Stimulated activated CD4-positive, alpha-beta T cell treated with anti-CD3 and anti-CD28 coated beads, Interleukin-4, amount 100 ng/mL, for 24 hours (primary cell): ENCODE measurements around the gene PAX5.
A peak's percentile ranks its signal among the peaks of the same experiment; 100 is the strongest.

Source experiments
- DNase-seq: peaks from one replicate; pipeline ENCODE4 v3.0.0-alpha.2; 2020

The PAX5 gene

GRCh38 chr9:37036776-37037502 lies 2.9 kb upstream of the PAX5 start:
- DNase-seq = peak; percentile 44

DNA sequence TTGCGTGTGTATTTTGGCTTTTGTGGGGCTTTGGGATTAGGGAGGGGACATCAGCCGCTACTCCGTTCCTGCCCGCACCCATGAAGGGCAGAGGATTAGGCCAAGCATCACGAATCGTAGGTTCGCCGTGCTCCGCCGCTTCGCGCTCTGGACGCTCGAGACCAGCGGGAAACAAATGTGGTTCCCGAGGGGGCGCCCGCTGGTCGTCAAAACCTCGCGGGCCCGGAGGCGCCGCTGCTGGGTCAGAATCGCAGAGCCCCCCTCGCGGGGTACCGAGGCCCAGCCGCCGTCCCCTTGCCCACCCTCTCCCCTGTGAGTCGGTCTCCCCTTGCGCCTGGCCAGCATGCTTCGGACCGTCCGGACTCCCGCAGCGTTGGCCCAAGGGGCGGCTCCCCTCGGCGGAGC lies 2.3 kb upstream of the PAX5 start:
- no peak for DNase-seq

DNA sequence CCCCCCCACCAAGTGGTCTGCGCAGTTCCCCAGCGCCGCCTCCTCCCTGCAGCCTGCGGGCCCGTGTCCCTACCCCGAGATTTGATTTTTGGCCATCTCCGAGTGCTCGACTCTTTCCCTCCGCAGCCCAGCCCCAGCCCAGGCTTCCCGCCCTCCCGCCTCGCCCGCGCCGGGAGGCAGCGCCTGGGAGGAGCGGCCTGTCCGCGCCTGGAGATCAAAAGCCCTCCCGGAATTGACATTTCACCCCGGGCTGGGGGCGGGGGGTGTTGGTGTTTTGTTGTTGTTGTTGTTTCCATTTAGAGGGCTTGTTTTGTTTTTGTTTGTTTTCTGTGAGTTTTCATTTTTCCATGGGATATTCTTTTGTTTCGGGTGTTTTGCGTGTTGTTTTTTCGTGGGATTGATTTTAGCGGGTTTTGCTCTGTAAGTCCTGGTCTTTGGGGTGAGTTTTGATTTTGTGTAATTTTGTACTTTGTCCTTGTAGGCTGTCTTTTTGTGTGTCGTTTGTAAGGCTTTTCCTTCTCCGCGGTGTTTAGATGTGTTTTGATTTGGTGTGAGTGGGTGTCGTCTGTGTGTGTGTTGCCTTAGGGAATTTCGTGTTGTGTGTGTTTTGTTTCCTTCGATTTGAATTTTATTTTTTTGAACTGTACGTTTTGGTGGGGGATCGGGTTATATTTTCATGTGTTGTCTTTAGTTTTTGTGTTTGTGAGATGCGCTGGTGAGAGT lies 1.7 kb upstream of the PAX5 start:
- no peak for DNase-seq

DNA sequence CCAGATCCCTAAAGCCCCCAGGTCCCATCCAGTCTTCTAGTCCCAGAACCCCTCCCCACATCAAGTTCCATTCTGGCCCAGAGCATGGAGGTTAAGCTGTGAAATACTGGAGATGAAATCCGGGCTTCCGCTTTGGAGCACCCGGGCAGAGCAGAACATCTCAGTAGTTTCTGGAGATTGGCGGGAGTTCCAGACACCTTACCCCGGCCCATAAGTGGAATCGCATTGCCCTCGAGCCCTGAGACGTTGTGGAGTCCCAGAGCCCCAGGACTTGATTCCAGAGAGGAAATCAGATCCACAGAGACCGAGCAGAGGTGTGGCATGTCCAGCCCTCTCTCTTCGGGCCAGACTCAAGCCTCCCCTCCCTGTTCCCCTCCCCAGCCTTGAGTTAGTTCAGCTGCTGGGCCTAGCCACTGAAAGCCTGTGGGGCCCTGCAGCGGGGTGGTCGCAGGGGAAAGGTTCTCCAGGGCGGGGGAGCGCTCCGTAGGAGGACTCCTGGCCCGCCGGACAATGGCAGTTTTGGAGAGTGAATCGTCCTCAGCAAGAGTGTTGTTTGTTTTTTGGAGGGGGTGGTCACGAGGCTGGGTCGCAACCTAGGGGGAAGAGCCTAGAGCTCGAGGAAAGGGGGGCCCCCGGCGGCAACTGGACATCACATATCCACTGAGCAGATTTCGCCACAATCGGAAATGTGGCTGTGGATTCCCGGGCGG lies 1.0 kb upstream of the PAX5 start:
- no peak for DNase-seq

- DNase-seq = no peak
Measured at GRCh38 chr9:37034305-37034937, 353 bp upstream of the PAX5 start.

- no peak for DNase-seq
Measured at GRCh38 chr9:37033141-37033540, 927 bp downstream of the PAX5 start.

DNA sequence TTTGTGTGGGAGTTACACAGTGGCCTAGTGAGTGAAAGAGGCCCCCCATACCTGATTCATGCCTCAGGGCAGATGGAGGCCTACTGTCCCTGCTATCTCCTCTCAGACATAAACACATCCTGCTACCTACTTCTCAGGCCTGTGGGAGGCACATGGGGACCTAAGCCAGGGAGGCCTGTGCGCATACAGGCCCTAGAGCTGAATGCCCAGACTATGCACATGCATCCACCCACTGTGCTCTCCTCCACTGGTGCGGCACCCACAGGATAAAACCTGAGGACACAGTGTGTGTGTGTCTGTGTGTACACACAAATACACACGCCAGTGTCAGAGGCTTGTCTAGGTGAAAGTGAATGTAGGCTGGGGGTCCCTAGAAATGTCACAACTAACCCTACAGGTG lies 1.4 kb downstream of the PAX5 start:
- DNase-seq = no peak

DNA sequence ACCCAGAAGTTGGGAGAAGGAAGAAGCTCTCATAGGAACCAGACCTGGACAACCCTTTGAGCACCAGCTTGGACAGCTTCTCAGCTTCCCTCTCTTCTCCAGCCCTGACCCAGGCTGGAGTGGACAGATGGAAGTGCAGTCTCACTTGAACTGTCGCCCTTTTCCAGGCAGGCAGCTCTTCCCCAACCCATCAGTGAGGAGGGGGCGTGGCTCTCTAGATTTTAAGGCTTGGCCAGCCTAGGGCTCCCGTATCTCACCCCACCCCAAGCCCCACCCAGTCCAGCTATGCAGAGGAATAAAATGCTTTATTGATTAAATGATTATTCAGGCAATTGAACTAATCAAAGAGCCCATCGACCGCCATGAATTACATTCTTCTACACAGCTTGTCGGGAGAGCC lies 2.2 kb downstream of the PAX5 start:
- DNase-seq = no peak

- DNase-seq = no peak
Measured at GRCh38 chr9:37031081-37031480, 3.0 kb downstream of the PAX5 start.

GRCh38 chr9:37030611-37030939 lies 3.5 kb downstream of the PAX5 start:
- no peak for DNase-seq

GRCh38 chr9:37029776-37030610 lies 4.1 kb downstream of the PAX5 start:
- no peak for DNase-seq

- DNase-seq = no peak
Measured at GRCh38 chr9:37029304-37029775, 4.7 kb downstream of the PAX5 start.

DNA sequence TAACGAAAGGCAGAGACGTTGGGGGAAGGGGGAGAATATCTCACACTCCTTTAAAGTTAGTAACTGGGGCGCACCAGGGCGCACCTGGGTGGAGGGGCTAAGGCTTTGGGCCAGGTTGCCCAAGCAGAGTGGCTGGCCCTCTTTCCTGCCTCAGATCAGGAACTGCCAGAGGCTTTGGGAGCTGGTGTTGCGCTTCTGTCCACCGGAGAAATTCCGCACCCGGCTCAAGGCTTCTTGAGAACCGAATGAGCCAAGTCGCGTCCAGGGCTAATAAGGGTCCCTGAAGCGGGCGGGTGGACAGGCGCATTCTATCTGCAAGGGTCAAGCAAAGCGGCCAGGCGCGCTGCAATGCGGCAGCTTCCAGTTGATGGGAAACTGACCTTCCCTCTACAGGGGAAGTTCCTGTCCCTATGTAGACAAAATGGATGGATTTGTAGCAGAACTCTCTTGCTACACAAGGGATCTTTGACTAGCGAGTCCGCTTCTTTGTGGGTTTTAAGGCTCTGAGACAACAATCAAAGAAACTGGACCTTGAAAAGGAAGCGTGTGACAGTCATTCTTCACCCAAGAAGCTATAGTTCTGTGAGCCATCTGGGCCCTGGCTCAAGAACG lies 5.5 kb downstream of the PAX5 start:
- DNase-seq = no peak

DNA sequence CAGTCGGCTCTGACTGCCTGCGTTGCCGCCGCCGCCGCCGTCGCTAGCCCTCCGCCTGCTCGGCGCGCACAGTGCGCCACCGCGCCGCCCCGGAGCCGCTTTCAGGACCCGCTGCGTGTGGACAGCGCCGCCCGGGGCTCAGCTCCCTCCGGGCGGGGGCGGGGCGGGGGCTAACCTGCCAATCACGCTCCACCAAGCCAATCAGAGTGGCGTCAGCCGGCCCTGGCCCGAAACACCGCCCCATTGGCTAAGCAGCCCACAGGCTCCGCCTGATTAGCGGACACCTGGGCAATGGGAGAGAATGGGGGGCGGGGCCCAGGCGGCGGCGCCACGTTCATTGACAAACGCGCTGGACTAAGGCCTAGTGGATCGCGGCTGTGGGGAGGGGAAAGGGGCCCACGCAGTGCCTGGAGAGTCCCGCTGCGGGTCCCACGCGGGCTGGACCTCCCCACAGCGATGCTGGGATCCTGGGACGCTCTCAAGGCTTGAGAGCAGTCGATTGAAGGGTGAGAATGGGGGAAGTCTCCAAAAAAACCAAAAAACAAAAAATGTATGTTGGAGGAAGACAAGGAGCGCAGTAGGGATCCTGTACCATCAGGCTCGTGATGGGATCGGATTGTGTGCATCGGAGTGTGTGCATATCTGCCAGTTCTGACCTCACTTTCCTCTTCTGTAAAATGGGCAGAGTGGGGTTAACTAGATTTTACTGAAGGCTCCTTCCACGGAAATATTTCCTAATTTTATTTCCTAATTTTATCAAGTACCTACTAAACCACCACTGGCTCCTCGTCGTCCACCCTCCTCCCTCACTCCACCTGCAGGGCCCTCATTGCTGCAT lies 6.3 kb downstream of the PAX5 start:
- peak; percentile 88 for DNase-seq

- DNase-seq = no peak
Measured at GRCh38 chr9:37026931-37027581, 7.0 kb downstream of the PAX5 start.

DNA sequence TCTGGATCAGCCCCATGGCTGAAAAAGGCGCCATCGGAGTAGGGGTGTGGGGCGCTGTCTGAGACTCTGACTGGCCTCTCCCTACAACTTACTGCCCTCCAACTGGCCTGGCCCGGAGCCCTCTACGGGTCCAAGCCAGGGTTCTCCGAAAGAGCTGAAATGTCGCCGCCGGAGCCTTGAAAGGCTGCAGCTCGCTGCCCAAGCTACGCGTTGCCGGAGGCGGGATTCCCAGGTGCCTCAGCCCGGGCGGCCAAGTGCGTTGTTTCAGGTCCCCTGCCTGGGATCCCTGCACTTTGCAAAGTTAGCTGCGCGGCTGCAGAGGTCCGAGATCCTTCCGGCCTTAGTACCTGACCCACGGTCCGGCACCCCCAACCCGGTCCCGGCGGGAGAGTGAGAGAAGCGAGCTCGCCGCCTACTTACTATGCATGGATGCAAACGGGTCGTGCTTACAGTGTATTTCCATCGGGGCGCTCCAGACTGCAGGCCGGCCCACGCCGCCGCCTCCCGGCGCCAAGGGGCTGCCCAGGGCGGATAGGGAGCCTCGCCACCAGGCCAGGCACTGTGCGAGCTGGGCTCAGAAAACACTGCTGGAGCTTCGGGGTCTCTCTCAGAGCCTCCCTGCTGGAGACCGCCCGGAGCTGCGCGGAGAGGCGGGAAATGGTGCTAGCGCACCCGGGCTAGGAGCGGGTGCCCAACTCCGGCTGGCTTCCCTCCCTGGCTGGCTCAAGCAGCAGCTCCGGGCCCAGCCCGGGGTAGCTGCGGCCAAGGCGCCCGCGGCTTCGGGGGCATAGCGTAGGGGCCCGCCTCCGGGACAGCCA lies 7.7 kb downstream of the PAX5 start:
- DNase-seq = no peak

DNA sequence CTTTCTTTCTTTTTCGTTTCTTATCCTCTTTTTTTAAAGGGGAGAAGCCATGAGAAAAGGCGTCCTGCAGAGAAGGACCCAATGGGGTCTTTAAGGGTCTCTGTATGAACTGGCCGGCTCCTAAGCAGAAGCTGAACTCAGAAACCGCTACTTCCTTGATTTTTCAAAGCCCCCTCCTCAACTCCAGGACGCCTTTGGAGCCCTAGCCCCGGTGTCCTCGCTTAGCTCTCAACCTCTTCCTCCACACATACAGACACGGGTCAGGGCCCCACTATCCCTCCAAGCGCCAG lies 8.3 kb downstream of the PAX5 start:
- no peak for DNase-seq

DNA sequence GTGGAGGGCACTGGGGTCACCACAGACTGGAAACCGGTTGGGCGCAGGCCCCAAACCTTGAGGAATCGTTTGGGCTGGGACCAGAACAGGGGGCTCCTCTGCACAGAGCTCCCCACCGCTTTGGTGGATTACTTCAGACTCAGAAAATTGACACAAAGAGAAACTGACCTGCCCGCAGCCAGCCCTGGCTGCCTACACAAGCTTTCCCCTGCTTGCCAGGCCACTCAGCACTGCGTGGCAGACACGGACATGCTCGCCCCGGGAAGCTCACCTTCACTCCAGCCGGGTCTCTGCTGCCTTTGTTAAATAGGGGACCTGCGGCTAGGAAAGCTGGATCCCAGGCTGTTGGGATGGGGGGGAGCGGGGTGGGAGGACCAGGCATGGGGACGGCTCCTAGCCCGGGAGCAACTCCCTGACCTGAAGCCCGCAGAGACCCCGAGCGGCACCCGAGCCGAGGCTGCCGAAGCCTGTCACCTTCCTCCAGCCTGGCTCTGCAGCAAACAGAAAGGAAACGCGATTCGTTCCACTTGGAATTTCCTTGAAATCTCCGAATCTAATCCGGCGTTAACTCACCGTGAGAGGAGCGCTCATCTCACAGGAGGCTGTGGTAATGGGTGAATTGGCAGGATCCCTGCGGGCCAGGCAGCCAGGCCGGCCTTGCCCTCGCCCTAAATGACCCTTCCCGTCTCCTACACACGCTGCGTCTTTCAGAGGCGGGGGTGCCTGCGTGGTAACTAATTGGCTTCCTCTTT lies 8.8 kb downstream of the PAX5 start:
- no peak for DNase-seq

- DNase-seq = no peak
Measured at GRCh38 chr9:37017546-37017945, 16.5 kb downstream of the PAX5 start.
